SJCRH30 (cell line): ENCODE measurements around the gene CDKN1C. TPM values are rescaled to one million over a fixed set of nuclear protein-coding genes. Genes with fewer than 3 reads are reported as not detected.

ENCODE experiments used
- DNase-seq, 2 experiments: peaks; one replicate each; pipeline ENCODE4 v3.0.0-alpha.2; 2015 to 2020
- H3K27ac ChIP-seq: fragments of 250-450 bp; sonication (Bioruptor Pico); 2 replicates; pipeline ENCODE4 v1.5.1; 2020; ENCODE audit warnings: mild to moderate bottlenecking, moderate library complexity
- H3K27me3 ChIP-seq: fragments of 250-450 bp; sonication (Bioruptor Pico); 2 replicates; pipeline ENCODE4 v1.5.1; 2020; ENCODE audit warnings: mild to moderate bottlenecking, moderate library complexity
- H3K36me3 ChIP-seq: fragments of 250-450 bp; sonication (Bioruptor Pico); 2 replicates; pipeline ENCODE4 v1.5.1; 2020; ENCODE audit warnings: mild to moderate bottlenecking, moderate library complexity
- H3K4me1 ChIP-seq: fragments of 250-450 bp; sonication (Bioruptor Pico); 2 replicates; pipeline ENCODE4 v1.5.1; 2020; ENCODE audit warnings: mild to moderate bottlenecking, moderate library complexity
- H3K4me3 ChIP-seq: fragments of 250-450 bp; sonication (Bioruptor Pico); 2 replicates; pipeline ENCODE4 v1.5.1; 2020; ENCODE audit warnings: mild to moderate bottlenecking, moderate library complexity
- H3K9me3 ChIP-seq: fragments of 250-450 bp; sonication (Bioruptor Pico); replicated peaks from 2 replicates; pipeline ENCODE4 v1.5.1; 2020; ENCODE audit warnings: mild to moderate bottlenecking, moderate library complexity
- total RNA-seq: library from RNA; depleted of rRNA; stranded (reverse); fragments of >200 nt; shearing (Covaris generic); gene quantifications from 2 replicates; pipeline ENCODE4 v1.2.3, GENCODE V29; 2014

The CDKN1C gene
- total RNA-seq, 1 experiment from 2014 or later: not detected

DNA sequence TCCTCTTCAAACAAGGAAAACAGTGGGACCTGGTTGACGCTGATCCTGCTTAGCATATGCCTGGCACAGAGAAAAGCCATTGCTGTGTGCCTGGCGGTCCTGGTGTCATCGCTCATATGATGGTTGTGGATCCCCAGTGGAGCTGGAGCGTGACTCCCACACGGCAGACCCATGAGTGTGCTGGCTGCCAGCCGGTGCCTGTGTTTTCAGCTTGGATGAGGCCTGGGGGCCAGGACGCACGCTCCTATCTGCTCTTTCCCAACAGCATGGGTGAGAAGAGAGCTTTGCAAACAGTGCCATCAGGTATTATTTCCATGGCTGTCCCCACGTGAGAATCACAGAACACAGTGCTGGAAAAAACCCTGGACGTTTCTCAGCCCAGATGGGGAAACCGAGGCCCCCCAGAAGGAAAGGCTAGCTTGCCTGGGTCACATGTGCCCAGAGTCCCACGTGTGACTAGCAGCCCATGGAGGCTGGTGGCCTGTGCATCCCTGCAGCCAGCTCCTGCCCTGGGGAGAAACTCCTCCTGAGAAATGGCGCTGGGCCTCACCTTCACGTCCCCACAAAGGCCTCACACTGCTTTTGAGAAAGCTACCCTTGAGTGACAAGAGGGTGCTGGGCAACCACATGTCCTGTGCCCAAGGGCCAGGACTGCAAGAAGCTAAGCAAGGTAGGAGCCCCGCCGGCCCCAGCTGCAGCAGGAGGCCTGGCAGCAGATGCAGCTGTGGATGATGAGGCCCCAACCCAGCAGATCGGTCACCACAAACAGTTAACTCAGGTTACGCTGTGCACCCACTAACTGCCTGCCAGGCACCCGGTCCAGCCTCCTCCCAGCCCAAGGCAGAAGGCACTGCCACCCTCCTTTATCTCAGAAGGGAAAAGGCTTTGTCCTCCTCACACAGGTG is 4.2 kb downstream of the CDKN1C start:
- Histone ChIP-seq H3K4me3 (no peak overlapping the region), H3K27ac (no peak overlapping the region), H3K9me3 (no peaks in the 10 kb centered on the region), H3K4me1 (no peaks in the 10 kb centered on the region), H3K27me3 (no peaks in the 10 kb centered on the region), H3K36me3 (no peaks in the 10 kb centered on the region)
- no peak for DNase-seq

DNA sequence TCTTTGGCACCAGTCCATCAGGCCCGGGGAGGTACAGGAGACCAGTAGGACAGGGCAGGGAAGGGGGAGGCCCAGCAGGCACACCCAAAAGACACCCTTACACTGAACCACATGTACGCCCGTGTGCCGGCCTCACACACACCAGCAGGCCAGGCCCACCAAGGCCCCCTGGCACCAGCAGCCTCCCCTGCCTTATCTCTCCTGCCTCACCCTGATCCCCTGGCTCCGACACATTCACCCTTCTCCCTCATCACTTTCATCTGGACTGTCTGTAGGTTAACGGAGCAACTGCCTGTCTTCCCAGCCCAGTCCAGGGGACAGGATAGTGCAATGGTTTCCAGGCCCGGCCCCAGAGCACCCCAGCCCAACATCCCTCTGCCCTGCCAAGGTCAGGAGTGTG is 4.9 kb downstream of the CDKN1C start:
- DNase-seq: no peak
- Histone ChIP-seq H3K9me3 (no peaks in the 10 kb centered on the region), H3K4me1 (no peaks in the 10 kb centered on the region), H3K36me3 (no peaks in the 10 kb centered on the region), H3K27ac (no peak overlapping the region), H3K27me3 (no peaks in the 10 kb centered on the region), H3K4me3 (no peak overlapping the region)

DNA sequence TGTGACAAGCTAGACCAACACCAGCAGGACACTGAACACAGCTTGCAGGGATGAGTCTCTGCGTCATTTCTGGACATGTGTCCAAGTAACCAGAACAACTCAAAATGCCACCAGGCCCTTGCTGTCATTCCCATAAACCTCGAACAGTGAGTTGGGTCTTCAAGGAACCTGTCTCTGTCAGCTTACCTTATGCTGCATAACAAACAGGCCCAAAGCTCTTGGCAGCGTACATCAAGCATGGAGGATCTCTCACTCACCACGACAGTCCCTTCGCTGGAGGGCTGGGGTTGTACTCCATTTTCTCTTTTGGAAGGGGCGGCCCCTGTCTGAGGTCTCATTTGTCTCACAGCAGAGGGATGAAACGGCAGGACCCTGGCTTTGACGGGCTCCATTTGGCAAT is 6.8 kb downstream of the CDKN1C start:
- no peak overlapping the region for H3K27ac ChIP-seq
- no peak for DNase-seq
- H3K27me3 ChIP-seq: no peaks in the 10 kb centered on the region
- H3K9me3 ChIP-seq: no peaks in the 10 kb centered on the region
- no peaks in the 10 kb centered on the region for H3K4me1 ChIP-seq
- no peak overlapping the region for H3K4me3 ChIP-seq
- no peaks in the 10 kb centered on the region for H3K36me3 ChIP-seq

DNA sequence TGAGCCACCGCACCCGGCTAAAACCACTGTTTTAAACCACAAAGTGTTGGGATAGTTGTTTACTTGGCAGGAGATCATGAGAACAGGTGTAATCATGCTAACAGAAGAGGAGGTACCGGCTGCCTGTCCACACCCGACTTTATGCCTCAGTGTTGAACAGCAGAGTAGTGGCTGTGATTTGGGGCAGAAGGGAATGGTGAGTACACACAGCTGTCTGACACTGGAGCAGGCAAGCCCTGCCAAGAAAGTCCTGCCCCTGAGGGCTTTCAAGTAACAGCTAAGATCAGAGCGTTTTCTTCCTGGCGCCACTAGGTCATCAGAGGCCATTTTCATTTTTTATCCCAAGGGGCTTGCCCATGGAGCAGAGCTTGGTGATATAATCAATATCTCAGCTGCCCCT is 8.1 kb downstream of the CDKN1C start:
- H3K9me3 ChIP-seq: no peaks in the 10 kb centered on the region
- no peaks in the 10 kb centered on the region for H3K27me3 ChIP-seq
- H3K36me3 ChIP-seq: no peaks in the 10 kb centered on the region
- H3K27ac ChIP-seq: no peak overlapping the region
- H3K4me3 ChIP-seq: no peak overlapping the region
- peak in 1 of 2 experiments; percentile 40 for DNase-seq
- H3K4me1 ChIP-seq: no peaks in the 10 kb centered on the region

DNA sequence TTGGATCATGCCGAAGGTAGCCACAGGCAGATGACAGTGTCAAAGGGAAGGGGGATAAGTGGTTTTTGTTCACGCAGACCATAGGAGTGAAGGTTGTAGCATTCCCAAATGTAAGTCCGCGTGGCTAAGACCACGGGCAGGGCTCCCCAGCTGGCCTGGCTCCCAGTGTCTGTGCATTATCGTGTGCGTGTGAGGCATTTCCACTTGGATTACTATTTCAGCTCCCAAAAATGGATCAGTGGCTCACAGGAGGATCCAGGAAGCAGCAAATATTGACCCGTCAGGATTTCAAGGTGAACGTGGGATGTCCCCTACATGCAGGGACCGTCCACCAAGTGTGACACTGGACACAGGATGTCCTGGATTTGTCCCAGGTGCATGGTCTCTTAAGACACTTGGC is 10.6 kb downstream of the CDKN1C start:
- Histone ChIP-seq H3K36me3 (no peaks in the 10 kb centered on the region), H3K4me3 (no peak overlapping the region), H3K27me3 (no peaks in the 10 kb centered on the region), H3K4me1 (no peaks in the 10 kb centered on the region), H3K27ac (no peak overlapping the region), H3K9me3 (no peaks in the 10 kb centered on the region)
- DNase-seq: no peak

DNA sequence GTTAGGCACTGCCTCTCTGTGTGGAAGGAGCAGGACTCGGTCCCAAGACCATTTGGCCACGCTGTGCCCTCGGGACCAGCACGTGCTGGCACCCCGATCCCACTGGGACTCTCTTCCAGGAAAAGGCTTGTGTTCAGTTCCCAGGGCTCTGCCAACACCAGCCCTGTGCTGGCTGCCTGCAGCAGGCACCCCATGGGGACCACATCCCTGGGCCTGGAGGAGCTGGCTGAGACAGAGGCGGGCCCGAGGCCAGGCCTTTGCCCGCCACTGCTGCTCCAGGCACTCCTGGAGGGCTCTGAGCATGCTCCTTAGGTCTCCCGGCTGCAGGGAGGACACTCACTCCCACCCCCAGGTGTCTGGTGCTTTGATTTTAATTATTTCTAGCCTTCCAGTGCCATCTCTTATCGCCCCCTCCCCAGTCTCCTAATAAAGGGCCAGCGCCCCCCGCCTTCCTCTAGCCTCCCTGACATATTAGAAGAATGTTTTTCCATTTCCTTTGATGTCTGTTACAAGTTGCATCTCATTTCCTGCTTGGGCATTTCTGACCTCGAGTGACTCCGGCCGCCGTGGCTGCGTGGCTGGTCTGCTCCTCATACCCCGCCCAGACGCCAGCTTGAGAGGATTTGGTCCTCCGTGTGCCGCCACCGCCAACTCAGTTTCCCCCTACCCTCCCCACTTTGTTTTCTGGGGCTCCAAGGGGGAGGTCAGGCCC is 14.4 kb downstream of the CDKN1C start:
- DNase-seq: no peak
- Histone ChIP-seq H3K9me3 (no peaks in the 10 kb centered on the region), H3K27me3 (no peaks in the 10 kb centered on the region), H3K36me3 (no peaks in the 10 kb centered on the region), H3K4me3 (no peak overlapping the region), H3K4me1 (no peaks in the 10 kb centered on the region), H3K27ac (no peak overlapping the region)

DNA sequence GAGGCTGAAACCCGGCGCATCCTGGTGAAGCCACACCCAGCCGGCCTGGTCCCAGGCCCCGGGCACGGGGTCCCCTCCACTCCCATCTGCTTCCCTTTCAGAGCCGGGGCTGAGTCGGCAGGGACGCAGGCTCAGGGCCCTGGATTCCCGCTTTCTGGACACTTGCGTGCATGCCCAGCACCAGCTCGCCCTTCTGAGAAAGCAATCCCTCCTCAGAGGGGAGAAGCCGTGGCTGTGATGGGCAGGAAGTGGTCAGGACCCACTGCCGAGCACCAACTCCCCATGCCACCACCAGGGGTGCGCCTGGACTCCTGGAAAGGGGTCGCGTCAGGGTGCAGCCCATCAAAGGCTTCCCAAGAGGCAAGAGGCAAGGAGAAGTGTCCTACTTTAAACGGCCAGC is 15.1 kb downstream of the CDKN1C start:
- no peak overlapping the region for H3K27ac ChIP-seq
- no peaks in the 10 kb centered on the region for H3K9me3 ChIP-seq
- H3K4me3 ChIP-seq: no peak overlapping the region
- no peak for DNase-seq
- no peaks in the 10 kb centered on the region for H3K4me1 ChIP-seq
- no peaks in the 10 kb centered on the region for H3K36me3 ChIP-seq
- H3K27me3 ChIP-seq: no peaks in the 10 kb centered on the region

DNA sequence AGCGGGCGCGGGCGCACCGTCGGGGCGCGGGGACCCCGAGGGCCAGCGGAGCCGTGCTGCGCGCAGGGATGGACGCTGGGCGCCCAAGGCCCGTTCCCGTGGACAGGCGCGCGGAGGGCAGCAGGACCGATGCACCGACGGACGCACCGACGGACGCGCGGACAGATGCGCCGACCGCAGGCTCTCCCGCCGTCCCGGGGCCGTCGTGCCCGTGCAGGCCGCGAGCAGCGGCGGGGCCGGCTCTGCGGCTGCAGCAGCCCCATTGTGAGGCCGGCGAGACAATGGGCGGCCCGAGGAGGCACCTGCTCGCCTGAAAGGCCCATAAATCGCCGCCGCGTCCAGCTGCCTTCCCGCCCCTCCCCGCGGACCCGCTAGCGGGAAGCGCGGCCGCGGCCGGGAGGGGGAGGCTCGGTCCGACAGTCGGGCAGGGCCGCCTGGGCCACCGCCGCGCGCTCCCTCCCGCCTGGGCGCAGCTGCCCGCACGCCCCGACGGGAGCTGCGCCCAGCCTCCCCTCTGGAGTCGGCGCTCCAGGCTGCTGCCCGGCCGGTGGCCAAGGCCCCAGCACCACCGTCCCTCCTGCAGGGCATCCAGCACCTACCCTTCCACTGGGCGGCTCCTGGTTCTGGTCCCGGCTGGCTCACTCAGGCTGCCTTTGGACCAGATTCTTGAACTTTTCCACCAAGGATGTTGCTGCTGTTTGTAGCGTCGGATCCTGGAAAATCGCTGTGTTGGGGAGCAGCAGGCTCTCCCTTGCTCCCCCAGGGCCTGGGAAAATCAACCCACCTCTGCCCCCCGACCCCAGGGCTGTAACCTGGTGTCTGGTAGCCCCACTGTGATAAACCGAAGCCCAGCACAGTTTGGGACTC is 15.8 kb downstream of the CDKN1C start:
- no peaks in the 10 kb centered on the region for H3K27me3 ChIP-seq
- no peaks in the 10 kb centered on the region for H3K9me3 ChIP-seq
- no peaks in the 10 kb centered on the region for H3K4me1 ChIP-seq
- H3K36me3 ChIP-seq: no peaks in the 10 kb centered on the region
- H3K27ac ChIP-seq: no peak overlapping the region
- no peak for DNase-seq
- H3K4me3 ChIP-seq: no peak overlapping the region

DNA sequence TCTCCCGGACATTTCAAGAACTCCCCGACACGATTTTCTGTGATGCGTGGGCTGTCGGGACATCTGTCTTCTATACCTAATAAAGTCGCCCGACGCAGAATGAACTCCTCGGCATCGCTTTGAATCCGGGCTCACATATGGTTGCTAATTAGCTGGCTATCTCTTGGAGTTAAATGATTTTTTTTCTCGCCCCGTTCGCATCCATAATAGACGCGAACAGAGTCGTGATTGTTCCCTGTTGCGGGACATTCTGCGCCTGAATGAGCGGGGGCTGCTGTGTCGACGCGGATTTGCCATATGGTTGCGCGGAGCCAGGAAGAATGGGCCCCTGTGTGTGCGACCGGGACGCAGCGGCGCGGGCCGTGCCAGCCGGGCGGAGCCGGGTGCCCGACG is 16.4 kb downstream of the CDKN1C start:
- DNase-seq: no peak
- no peak overlapping the region for H3K4me3 ChIP-seq
- no peaks in the 10 kb centered on the region for H3K4me1 ChIP-seq
- no peaks in the 10 kb centered on the region for H3K27me3 ChIP-seq
- H3K9me3 ChIP-seq: no peaks in the 10 kb centered on the region
- H3K27ac ChIP-seq: no peak overlapping the region
- H3K36me3 ChIP-seq: no peaks in the 10 kb centered on the region

DNA sequence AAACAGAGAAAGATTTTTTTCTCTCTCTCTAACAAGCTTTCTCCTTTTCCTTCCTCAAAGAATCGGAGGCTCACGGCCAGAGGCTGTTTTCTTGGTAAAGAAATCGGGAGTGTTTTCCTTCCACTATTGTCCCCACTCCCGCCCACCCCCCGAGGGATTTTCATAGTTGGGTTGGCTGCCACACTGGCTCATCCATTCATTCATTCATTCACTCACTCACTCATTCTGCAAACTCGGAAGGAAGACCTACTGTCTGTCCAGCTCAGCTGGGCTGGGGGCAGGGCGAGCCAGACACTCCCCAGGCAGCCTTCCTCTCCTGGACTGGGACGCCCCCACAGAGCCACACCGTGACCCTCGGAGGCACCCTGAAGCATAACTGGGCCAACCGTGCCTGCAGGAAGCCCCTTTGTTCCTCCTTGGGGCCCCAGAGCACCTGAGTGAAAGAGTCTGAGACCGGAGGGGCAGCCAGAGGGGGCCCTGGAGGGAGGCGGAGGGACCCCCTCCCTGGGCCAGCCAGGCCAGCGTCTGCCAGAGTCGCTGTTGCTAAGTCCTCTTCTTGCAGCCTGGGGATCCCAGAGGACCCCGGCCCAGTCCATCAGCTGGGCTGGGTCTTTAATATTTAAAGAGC is 17.0 kb downstream of the CDKN1C start:
- DNase-seq: no peak
- H3K4me3 ChIP-seq: no peak overlapping the region
- H3K9me3 ChIP-seq: no peaks in the 10 kb centered on the region
- H3K4me1 ChIP-seq: no peaks in the 10 kb centered on the region
- H3K36me3 ChIP-seq: no peaks in the 10 kb centered on the region
- no peak overlapping the region for H3K27ac ChIP-seq
- no peaks in the 10 kb centered on the region for H3K27me3 ChIP-seq

DNA sequence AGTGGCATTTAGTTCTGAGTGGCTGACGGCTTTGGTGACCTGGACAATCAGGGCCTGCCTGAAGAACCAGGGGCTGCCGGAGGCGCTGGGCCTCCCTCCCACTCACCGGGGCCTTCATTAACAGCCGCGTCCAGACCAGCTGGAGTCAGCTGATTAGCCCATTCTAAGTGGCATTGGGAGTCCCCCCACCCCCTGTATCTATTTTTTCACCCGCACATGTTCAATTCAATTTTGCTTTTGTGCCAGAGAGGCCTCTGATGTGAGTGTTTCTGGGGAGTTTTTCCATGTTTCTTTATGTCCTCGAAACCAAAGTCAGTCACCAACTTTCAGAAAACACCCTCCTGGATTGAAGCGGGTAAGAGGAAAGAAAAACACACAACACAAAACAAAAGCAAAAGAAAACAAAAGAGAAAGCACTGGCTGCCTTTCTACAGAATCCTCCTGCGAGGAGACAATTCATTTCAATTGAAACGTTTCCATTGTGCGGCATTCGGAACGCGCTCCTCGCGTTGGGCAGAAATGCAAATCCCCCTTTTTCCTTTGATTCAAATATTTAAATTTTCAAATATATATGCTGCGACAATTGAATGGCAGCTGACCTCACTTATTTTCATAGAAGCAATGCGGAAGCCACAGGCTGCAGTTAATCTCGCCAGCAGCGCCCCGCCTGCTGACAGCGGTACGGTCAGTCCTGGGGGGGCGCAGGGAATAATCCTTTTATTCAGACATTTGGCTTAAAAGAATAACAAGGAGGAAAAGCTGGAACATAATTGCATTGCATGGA is 17.7 kb downstream of the CDKN1C start:
- Histone ChIP-seq H3K4me3 (no peak overlapping the region), H3K4me1 (no peaks in the 10 kb centered on the region), H3K27me3 (no peaks in the 10 kb centered on the region), H3K36me3 (no peaks in the 10 kb centered on the region), H3K27ac (no peak overlapping the region), H3K9me3 (no peaks in the 10 kb centered on the region)
- no peak for DNase-seq

DNA sequence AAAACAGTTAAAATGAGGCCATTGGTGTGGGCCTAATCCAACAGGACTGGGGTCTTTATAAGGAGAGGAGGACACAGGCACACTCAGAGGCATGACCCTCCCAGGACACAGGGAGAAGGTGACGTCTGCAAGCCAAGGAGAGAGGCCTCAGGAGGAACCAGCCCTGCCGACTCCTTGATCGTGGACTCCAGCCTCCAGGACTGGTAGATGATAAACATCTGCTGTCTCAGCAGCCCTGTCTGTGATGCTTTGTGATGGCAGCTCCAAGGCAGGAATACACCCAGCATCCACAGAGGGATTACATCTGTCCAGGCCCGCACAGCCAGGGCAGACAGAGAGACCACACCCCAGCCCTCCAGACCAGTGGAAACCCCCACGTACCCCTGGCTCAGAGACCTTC is 18.4 kb downstream of the CDKN1C start:
- Histone ChIP-seq H3K9me3 (no peaks in the 10 kb centered on the region), H3K27me3 (no peaks in the 10 kb centered on the region), H3K4me3 (no peak overlapping the region), H3K27ac (no peak overlapping the region), H3K4me1 (no peaks in the 10 kb centered on the region), H3K36me3 (no peaks in the 10 kb centered on the region)
- DNase-seq: no peak

DNA sequence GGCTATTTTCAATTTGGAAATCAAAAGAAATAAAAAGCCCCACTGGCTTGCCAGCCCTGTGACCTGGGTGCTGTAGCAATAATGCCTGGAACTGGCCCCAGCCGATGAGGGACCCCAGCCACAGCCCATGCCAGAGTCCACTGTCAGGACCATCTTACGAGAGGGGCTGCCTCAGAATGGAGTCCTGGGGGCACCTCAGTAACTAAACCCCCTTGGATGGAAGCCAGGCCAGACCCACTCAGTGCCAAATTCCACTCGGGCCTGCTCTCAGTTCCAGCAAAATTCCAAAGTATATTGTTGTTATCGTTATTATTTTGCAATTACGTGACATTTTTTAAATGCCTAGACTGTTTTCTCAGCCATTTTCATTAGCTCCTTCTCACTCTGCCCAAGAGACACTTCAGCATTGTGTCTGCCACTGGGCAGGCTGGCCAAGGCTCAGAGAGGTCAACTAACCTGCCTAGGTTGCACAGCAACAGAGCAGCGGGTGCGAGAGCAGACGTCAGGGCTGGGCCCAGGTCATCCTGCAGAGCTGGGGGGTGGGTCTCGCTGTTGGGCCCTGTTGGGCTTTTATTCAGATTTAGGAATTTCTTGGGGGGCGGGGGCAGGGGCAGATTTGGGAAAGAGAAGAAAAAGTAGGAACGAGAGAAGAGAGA is 19.5 kb downstream of the CDKN1C start:
- H3K36me3 ChIP-seq: no peaks in the 10 kb centered on the region
- no peaks in the 10 kb centered on the region for H3K27me3 ChIP-seq
- H3K4me3 ChIP-seq: no peak overlapping the region
- no peaks in the 10 kb centered on the region for H3K4me1 ChIP-seq
- no peaks in the 10 kb centered on the region for H3K9me3 ChIP-seq
- H3K27ac ChIP-seq: no peak overlapping the region
- DNase-seq: no peak
